Panc1 (cell line): Measurements from ENCODE around the gene PDE10A. TPM values are rescaled to one million over a fixed set of nuclear protein-coding genes. Genes with fewer than 3 reads are reported as not detected.

Experiments
- ATAC-seq: fragments of 200-7000 bp; cut with Tn5 transposase; 2 replicates; pipeline ENCODE4 v1.9.1; 2020; ENCODE audit warnings: mild to moderate bottlenecking, moderate library complexity
- BruUV-seq: library from RNA; stranded (reverse); fragments of 400-500 nt; replicated peaks from 2 replicates; lab custom pipeline; 2021; lab: Mats Ljungman, UMichigan
- CTCF ChIA-PET: fragments of 300-600 bp; sonication (Branson Sonifier 250); formaldehyde crosslinking; loops from one replicate; lab custom pipeline; 2022; ENCODE audit warnings: antibody characterized with exemption; lab: Charles Lee
- POLR2A ChIA-PET: fragments of 300-600 bp; sonication (Branson Sonifier 250); formaldehyde crosslinking; loops from one replicate; lab custom pipeline; 2022; ENCODE audit warnings: antibody characterized with exemption; lab: Charles Lee
- DNase-seq: peaks from one replicate; pipeline ENCODE4 v3.0.0-alpha.2; 2010; ENCODE audit warnings: low read depth, low spot score
- H3K27ac ChIP-seq: 2 replicates; pipeline ENCODE4 v1.5.1; 2011; ENCODE audit warnings: mild to moderate bottlenecking, low read length, inconsistent platforms
- H3K27me3 ChIP-seq: fragments of 200-500 bp; sonication (Bioruptor generic); 2 replicates; pipeline ENCODE4 v1.6.0; 2014; ENCODE audit warnings: low read length, inconsistent platforms; ENCODE audit not compliant: control insufficient read depth, insufficient read depth
- H3K36me3 ChIP-seq: fragments of 200-500 bp; sonication (Bioruptor generic); 2 replicates; pipeline ENCODE4 v1.5.1; 2014; ENCODE audit warnings: inconsistent platforms, mild to moderate bottlenecking, low read length, moderate library complexity; ENCODE audit not compliant: control insufficient read depth, insufficient read depth
- H3K4me1 ChIP-seq: 2 replicates; pipeline ENCODE4 v1.5.1; 2011; ENCODE audit warnings: inconsistent platforms, mild to moderate bottlenecking, low read length, moderate library complexity; ENCODE audit not compliant: control insufficient read depth, insufficient read depth
- H3K4me3 ChIP-seq, 2 experiments: 2 replicates each; pipeline ENCODE4 v1.5.1; 2011 to 2012; ENCODE audit warnings: low read depth in 2 of 2, low read length in 2 of 2, mild to moderate bottlenecking in 2 of 2, inconsistent platforms in 1 of 2, moderate library complexity in 1 of 2
- H3K9me3 ChIP-seq: fragments of 200-500 bp; sonication (Bioruptor generic); 2 replicates; pipeline ENCODE4 v1.5.1; 2014; ENCODE audit warnings: low read depth, mild to moderate bottlenecking, inconsistent platforms, low read length, moderate library complexity; ENCODE audit not compliant: control insufficient read depth, insufficient read depth
- POLR2AphosphoS5 ChIP-seq: IDR thresholded peaks from 2 replicates; pipeline ENCODE4 v1.6.1; 2012; ENCODE audit warnings: mild to moderate bottlenecking, low read depth, low read length, moderate library complexity
- SIN3A ChIP-seq: IDR thresholded peaks from 2 replicates; pipeline ENCODE4 v1.6.1; 2012; ENCODE audit warnings: low read depth, mild to moderate bottlenecking, low read length, moderate library complexity, borderline replicate concordance; ENCODE audit not compliant: insufficient read depth
- TCF7L2 ChIP-seq: IDR thresholded peaks from 2 replicates; pipeline ENCODE4 v1.6.1; 2011; ENCODE audit warnings: mild to moderate bottlenecking, low read depth, low read length, inconsistent platforms
- in situ Hi-C: cut with HindIII; loops from 2 replicates; pipeline ENCODE4 v1.10.0; 2016; ENCODE audit warnings: low sequenced_read_pairs, low pct_unique_long_range_greater_than_20kb
- intact Hi-C: fragments of 100-400 bp; cut with micrococcal nuclease; formaldehyde crosslinking; loops from one replicate; pipeline ENCODE4 v1.10.0; 2022; ENCODE audit not compliant: unreplicated experiment
- total RNA-seq: library from RNA; stranded (reverse); gene quantifications from one replicate; pipeline ENCODE4 v1.2.1, GENCODE V29; 2021; ENCODE audit not compliant: unreplicated experiment
- TF ChIP-seq, protein P1 (sequence below): fragments of 450-650 bp; IDR thresholded peaks from 2 replicates; pipeline ENCODE4 v1.5.1; 2017; ENCODE audit warnings: mild to moderate bottlenecking
- TF ChIP-seq, protein P2 (sequence below), 2 experiments: IDR thresholded peaks; 2 replicates each; pipeline ENCODE4 v1.6.1; 2011 to 2012; ENCODE audit warnings: low read depth in 2 of 2, control low read depth in 1 of 2, low read length in 1 of 2, mild to moderate bottlenecking in 1 of 2, moderate library complexity in 1 of 2; ENCODE audit not compliant: insufficient read depth in 1 of 2

PDE10A gene
- total RNA-seq, 1 experiment from 2014 or later, result 27.8 TPM

DNA sequence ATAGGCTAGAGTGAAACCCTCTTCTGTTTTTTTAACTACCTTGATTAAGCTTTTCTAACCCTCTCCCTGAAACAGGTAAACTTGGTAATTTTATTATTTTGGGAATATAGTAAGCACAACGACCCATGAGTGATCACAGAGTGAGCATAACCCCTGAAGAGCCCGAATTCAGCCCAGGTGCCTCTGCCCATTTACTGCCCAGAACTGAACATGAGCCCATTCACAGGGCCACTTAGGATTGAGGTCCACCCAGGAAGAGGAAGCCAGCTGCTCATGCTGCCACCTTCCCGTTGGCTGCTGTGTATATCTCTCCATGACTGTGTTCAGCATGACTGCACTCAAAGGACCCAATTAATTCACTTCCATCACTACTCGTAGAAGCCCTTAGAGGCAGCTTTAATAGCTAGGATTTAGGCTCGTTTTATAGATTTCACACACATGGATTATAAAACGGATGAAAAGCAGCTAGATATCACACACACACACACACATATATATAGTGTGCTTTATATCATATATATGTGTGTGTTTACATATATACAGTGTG, 8.3 kb upstream of the PDE10A start:
- Histone ChIP-seq H3K27ac (no peak overlapping the region), H3K9me3 (no peaks in the 10 kb centered on the region), H3K4me3 (no peak overlapping the region), H3K27me3 (no peaks in the 10 kb centered on the region), H3K4me1 (peaks cover 14% of the 10 kb centered on the region), H3K36me3 (no peaks in the 10 kb centered on the region)
- ChIA-PET POLR2A (no interaction called here), CTCF (no interaction called here)
- intact Hi-C loops (no loop called here), in situ Hi-C loops (no loop called here)
- no TSS peak for BruUV-seq
- no peak for TF ChIP-seq TCF7L2
- TF ChIP-seq POLR2AphosphoS5, result no peak
- TF ChIP-seq, protein P1, sequence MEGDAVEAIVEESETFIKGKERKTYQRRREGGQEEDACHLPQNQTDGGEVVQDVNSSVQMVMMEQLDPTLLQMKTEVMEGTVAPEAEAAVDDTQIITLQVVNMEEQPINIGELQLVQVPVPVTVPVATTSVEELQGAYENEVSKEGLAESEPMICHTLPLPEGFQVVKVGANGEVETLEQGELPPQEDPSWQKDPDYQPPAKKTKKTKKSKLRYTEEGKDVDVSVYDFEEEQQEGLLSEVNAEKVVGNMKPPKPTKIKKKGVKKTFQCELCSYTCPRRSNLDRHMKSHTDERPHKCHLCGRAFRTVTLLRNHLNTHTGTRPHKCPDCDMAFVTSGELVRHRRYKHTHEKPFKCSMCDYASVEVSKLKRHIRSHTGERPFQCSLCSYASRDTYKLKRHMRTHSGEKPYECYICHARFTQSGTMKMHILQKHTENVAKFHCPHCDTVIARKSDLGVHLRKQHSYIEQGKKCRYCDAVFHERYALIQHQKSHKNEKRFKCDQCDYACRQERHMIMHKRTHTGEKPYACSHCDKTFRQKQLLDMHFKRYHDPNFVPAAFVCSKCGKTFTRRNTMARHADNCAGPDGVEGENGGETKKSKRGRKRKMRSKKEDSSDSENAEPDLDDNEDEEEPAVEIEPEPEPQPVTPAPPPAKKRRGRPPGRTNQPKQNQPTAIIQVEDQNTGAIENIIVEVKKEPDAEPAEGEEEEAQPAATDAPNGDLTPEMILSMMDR, result no peak
- no peak for TF ChIP-seq SIN3A
- TF ChIP-seq, protein P2, sequence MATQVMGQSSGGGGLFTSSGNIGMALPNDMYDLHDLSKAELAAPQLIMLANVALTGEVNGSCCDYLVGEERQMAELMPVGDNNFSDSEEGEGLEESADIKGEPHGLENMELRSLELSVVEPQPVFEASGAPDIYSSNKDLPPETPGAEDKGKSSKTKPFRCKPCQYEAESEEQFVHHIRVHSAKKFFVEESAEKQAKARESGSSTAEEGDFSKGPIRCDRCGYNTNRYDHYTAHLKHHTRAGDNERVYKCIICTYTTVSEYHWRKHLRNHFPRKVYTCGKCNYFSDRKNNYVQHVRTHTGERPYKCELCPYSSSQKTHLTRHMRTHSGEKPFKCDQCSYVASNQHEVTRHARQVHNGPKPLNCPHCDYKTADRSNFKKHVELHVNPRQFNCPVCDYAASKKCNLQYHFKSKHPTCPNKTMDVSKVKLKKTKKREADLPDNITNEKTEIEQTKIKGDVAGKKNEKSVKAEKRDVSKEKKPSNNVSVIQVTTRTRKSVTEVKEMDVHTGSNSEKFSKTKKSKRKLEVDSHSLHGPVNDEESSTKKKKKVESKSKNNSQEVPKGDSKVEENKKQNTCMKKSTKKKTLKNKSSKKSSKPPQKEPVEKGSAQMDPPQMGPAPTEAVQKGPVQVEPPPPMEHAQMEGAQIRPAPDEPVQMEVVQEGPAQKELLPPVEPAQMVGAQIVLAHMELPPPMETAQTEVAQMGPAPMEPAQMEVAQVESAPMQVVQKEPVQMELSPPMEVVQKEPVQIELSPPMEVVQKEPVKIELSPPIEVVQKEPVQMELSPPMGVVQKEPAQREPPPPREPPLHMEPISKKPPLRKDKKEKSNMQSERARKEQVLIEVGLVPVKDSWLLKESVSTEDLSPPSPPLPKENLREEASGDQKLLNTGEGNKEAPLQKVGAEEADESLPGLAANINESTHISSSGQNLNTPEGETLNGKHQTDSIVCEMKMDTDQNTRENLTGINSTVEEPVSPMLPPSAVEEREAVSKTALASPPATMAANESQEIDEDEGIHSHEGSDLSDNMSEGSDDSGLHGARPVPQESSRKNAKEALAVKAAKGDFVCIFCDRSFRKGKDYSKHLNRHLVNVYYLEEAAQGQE (IDR thresholded peaks at IDR 0.05; ENCODE audit: insufficient read depth in 1 of 2, low read depth in 2 of 2, low read length in 1 of 2), result no peak
- DNase-seq (no peak), ATAC-seq (no peak)

DNA sequence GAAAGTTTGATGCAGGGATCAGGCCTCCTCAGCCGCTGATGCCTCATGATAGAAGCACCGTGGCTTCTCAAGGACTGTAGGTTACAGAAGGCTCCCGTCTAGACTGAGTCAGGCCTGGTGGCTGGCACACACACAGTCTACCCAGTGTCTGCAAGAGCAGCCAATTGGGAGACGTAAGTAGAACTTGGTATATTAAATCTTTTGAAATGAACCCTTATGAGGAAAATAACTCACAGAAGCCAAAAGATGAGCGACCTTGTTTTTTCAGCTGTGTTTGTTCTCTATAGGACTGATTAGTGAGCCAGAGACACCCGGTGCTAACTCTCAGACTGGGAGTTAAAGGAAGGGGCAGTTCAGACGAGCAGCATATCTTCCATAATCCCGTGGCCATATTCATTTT, 5.9 kb upstream of the PDE10A start:
- H3K9me3 ChIP-seq, result no peaks in the 10 kb centered on the region
- DNase-seq (no peak), ATAC-seq (peak; percentile 72)
- intact Hi-C loops, result no loop called here
- H3K36me3 ChIP-seq, result no peaks in the 10 kb centered on the region
- CTCF ChIA-PET, result no interaction called here
- in situ Hi-C loops, result no loop called here
- TF ChIP-seq POLR2AphosphoS5 (no peak), TCF7L2 (no peak), SIN3A (no peak)
- TF ChIP-seq, protein P2 (IDR thresholded peaks at IDR 0.05; ENCODE audit: insufficient read depth in 1 of 2, low read depth in 2 of 2, low read length in 1 of 2), result no peak
- TF ChIP-seq, protein P1, result no peak
- POLR2A ChIA-PET, result interaction anchor here (0.6 kb wide), 1 partner anchor 26 kb away, joined by 6 read pairs; no protein-coding TSS in a partner anchor
- no peaks in the 10 kb centered on the region for H3K27me3 ChIP-seq
- H3K4me3 ChIP-seq, result peak overlapping the region in 1 of 2 experiments; percentile 26; a peak in 2 of 4 replicates
- peaks cover 22% of the 10 kb centered on the region for H3K4me1 ChIP-seq
- no TSS peak for BruUV-seq
- H3K27ac ChIP-seq, result peak overlapping the region; percentile 23
